ENCODE results near the gene RBM5.

The RBM5 gene

DNA sequence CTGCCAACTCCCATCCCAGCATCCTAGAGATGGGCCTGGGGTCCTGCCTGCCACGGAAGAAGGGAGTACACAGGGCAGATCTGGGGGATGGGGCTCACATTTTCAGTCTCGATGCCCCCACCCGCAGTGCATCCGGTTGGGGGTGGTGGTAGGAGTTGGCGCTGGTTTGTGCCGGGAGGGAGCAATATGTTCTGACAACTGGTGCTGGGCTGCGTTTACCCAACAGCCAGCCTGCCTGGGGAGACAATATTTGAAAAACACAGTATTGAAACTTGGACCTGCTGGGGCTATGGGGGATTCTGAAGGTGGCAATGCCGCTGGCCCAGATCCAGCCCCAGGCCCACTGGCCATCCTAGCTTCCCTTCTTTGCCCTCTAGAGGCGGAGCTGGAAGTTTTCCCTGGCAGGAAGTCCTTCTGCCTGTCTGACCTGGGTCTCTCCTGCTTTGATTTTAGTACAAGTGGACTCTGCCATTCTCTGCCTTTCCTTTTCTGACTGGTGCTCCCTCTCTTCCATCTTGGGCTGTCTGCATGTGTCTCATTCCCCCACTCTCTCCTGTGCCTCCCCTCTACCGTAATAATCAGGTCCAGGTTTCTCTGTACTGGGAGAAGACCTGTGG is 69.9 kb downstream of the RBM5 start:
- FAIRE-seq (no peak), DNase-seq (ENCODE audit: insufficient read length, low spot score) (no peak)

DNA sequence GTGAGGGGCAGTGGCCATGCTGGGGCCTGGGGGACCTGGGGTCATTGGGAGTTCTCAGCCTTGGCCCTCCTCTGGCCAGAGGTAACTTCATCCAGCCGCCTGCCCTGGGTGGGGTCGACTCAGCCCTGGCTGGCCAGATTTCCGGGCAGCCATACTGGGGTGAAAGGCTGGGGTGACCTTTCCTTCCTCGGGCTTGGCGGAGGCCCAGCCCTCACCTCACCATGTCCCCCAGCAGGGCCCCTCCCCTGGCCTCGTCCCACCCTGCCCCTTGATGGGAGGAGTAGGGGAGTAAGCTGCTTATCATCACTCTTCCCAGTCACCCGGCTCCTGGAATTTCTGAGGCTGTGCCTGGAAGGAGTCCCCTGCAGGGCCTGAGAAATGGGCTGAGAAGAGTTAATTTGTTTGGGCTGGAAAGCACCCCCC is 71.9 kb downstream of the RBM5 start:
- DNase-seq (ENCODE audit: insufficient read length, low spot score) (no peak), FAIRE-seq (no peak)

DNA sequence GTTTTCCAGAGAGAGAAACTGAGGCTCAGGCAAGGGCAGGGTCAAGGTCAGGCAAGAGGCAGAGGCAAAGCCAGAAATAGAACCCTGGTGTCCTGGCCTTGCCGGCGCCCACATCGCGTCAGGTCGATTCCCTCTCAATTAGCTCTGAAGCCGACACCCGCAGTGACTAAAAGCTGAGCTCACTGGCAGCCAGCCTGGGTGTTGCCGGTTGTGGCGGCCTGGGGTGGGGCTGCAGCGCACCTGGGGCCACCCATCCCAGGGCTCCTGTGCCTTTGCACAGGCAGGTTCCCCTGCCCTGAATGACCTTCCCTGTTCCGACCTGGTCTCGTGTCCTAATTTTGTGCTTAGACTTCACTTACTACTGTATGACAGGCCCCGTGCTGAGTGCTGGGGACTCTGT is 72.6 kb downstream of the RBM5 start:
- DNase-seq (ENCODE audit: insufficient read length, low spot score) = no peak
- no peak for FAIRE-seq

DNA sequence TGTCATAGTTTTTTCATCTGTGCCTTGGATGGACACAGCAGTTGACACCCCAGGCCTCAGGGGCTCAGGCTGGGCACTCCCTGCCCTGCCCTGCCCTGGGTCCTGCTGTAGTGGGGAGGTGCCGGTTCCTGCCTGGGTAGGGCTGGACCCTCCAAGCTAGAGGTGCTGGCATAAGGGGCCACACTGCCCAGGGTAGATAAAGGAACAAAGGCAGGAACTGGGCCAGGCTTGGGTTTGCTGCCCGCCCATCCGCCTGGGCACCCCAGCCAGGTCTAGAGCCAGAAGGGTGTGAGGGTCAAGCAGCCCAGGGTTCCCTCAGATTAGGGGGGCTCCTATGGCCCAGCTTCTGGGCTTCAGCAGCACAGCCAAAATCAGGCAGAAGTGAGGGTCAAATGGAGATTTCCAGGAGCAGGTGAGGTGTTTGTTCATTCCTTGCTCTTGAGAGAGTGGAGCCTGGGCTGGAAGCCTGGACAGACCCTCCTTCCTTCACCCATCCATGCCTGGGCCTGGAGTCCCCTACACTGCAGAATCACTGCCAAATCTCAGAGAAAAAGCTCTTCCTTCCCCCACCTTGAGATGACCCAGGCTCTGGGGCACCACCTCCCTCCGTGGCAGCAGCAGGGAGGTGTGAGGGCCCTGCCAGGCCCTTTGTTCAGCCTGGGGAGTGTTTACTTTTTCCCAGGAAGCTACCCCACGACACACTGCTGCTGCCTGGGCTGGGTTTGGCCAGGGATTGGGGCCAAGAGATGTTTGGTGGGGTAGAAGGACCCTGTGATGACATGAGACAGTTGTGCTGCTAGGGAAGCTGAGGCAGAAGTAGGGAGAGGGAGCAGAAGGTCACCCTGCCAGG is 73.5 kb downstream of the RBM5 start:
- DNase-seq (ENCODE audit: insufficient read length, low spot score) = no peak
- no peak for FAIRE-seq

DNA sequence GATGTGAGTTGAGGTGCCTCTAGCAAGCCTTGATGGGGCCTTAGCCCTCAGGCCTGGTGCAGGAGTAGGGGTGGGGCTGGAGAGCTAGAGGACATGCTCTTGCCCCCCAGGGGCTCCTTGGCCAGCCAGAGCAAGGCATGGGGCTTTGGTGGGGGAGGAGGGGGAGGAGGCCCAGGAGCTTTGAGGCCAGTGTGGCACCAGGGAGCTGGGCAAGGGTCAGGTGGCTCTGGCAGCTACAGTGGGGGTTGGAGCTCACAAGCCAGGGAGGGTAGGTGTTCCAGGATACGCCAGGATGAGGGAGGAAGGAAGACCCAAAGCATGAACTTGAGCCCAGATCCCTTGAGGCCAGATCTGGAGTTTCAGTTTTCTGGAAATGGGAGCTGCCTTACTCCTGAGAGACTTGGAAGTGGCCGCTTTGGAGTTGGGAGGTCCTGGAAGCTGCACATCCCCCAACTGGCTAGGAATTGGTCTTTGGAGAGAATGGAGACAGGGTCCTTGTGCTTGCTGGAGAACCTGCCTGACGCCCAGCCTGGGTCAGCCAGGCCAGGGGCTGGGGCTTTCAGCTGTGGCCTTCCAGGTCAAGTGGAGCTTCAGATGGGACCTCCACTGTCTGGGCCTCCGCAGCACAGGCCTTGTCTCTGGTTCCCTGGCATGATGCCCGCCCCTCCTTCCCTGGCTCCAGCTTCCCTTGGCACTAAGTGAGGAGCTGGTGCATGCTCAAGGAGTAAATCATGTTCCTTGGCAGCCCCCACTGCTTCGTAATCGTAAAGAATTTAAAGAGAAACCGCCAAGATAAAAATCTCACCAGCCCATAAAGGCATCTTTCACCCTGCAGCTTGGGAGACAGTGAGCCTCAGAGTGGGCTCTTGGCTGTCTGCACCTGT is 75.1 kb downstream of the RBM5 start:
- DNase-seq (ENCODE audit: insufficient read length, low spot score) (peak; percentile 93), FAIRE-seq (peak; percentile 89)

DNA sequence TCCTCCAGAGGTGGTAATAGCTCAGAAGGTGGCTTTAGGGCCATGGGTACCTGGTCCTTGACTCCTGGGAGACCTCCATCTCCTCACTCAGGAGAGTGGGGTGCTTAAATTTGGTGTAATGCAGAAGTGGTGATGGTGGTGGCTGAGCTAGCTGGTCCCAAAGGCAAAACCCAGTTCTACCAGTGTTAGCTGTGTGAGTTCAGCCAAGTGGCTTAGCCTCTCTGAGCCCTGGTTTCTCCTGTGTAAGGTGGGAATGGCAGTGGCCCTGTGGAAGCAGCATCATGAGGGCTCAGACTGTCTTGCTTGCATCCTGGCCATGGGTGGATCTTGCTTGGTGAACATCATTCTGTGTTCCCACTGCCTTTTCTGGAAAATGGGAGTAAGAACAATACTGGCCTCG is 75.8 kb downstream of the RBM5 start:
- FAIRE-seq = peak; percentile 82

DNA sequence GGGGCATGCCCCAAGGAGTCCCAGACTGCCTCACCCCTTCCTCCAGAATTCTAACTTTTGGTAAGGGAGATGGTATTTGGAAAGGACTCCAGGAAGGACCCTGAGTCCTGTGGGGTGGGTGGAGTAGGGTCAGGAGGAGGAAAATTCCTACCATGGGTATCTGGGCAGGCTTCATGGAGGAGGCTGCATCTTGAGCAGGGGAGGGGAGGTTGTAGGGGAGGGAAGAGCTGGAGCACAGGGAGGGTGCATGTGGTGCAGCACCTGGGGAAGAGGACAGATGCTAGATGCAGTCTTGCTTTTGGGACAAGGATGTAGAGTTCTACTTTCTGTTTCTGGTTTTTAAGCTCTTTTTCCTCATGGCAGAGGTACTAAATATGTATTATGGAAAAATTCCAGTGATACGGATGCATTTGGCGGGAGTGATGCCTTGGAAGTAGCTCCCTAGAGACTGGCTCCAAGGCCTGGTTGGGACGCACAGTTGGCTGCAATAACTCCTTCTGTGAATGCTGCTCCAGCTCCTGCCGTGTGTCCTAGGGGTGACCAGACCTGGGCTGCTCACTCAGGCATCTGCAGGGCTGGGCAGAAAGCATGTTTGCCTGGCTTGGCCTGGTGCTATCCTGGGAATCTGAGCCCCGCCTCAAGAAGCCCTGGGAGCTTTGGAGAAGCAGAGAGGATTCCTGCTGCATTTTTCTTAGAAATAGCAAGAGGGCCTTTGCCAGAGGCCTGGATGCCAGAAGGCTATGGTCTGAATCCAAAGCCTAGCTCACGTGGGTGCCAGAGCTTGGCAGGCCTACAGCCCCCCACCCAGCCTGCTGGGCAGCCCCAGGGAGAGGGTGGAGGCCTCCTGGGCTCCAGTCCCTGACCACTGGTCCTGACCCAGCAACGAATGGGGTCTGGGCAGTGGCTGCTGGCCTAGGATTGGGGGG is 76.5 kb downstream of the RBM5 start:
- DNase-seq (ENCODE audit: insufficient read length, low spot score) (no peak), FAIRE-seq (peak; percentile 31)

More for the DNA sequence above, 75.8 kb downstream of the RBM5 start:
- no peak for DNase-seq (ENCODE audit: insufficient read length, low spot score)

DNA sequence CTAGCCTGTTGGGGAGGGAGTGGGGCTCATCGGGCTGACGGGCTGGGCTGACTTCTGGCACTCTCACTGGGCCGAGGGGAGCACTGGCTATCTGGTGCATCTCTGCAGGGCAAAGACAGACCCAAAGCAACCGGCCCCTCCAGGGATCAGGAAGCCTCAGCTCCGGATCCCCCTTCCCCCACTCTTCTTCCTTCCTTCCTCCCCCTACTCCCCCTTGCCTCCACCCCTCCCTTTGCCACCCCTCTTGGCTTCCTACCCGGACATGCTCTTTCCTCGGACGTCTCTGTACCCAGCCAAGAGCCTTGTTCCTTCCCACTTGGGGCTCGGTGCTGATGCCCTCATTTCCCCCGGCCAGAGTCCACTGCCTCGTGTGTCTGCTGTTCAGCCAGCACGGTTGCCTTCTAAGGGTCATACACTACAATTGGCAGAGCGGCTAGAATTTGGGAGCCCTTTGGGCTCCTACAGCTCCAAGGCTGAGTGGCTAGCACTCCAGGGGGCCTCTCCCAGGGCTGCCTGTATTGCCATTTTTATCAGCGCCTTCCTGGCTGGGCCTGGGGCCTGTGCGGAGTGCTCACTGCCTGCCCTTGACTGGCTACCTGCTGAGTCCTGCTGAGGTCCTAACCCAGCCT is 77.3 kb downstream of the RBM5 start:
- FAIRE-seq = no peak
- DNase-seq (ENCODE audit: insufficient read length, low spot score) = no peak

DNA sequence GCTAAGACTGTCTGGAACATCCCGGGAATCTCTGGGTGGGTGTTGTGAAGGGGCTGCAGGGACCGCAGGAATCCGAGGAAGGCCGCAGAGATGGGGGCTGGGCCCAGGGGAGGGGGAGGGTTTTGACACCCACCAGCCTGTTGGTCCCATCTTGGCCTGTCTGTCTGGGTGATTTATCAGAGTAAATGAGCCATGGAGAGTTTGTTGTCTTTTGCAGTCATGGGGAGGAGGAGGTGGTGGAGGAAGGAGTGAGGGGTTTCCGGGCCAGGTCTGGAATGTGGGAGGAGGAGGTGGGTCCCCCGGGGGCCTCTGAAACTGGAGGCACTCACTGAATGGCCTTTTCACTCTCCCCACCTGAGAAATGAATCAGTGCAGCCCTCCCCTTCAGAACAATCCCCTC is 77.9 kb downstream of the RBM5 start:
- peak; percentile 92 for FAIRE-seq

DNA sequence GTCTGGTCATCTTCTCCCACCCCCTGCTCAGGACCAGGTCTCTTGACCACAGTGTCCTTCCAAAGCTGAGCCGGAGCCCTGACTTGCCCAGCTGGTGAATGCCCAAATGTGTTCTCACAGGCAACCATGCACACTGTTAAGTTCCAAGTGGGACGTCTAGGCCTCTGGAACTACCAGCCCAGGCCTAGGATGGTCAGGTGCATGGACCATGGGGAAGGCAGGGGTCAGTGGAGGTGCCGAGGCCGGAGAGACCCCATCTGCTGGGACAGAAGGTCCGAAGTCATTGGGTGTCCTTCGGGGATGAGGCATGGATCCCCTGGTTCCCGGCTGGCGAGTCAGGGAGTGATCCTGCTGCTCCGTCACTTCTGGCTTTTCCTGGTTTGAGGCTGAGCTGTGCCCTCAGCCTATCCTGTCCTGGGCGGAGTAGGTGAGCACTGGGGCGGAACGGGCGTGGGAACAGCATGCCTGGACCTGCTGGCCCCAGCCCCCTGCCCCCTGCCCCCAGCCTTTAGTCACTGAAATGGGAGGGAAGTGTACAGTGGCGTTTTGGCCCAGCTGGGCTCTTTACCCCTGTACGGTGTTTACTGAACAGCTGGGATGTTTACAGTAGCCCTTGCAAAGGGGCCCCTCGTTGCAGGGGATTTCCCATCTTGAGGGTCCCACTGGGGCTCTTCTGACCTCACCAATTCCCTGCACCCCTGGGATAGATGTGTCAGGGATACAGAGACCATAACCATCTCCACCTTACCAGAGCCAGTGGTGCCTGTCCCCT is 78.5 kb downstream of the RBM5 start:
- DNase-seq (ENCODE audit: insufficient read length, low spot score) (no peak), FAIRE-seq (peak; percentile 65)

More for the DNA sequence above, 77.9 kb downstream of the RBM5 start:
- no peak for DNase-seq (ENCODE audit: insufficient read length, low spot score)

DNA sequence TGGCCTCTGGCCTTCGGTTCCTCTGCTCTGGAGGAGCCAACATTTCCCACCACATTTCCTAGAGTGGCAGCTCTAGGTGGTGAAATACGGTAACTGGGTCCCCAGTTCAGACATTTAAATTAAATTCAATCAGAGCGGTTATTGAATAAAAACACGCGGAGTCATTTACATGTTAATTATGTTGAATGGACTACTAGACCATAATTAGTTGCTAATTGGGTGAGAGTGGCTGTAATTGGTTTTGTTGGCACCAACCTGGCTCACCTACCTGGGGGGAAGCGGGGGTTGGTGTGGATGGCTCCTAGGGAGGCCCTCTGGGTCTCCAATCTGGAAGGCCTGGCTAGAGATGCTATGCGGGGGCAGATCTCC is 79.1 kb downstream of the RBM5 start:
- FAIRE-seq = peak; percentile 23
- DNase-seq (ENCODE audit: insufficient read length, low spot score) = no peak

DNA sequence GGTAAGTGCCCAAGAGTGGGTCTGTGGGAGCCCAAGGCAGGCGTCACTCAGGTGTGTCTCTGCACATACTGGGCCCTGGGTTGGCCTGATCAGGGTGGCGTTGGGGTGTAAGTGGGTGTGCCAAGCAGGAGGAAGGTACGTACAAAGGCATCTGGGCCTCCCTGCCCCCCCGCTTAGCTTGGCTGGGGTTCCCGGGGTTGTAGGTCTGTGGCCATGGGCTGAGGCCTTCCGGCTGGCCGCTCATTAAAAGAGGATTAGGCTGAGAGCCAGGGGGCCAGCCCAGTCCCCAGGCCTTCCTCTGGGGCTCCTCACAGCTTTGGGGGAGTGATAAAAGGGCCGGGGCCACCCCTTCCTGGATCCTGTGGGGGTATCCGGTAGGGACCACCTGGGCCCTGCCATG is 79.7 kb downstream of the RBM5 start:
- FAIRE-seq (no peak), DNase-seq (ENCODE audit: insufficient read length, low spot score) (no peak)
